Nephron progenitor cell (in vitro differentiated cells): ENCODE data around the gene DNAH2.

Experiments
- DNase-seq: peaks from one replicate; pipeline ENCODE4 v3.0.0; 2021
- H3K27ac Mint-ChIP-seq: 2 replicates; pipeline ENCODE4 v1.8.0; 2021; ENCODE audit warnings: mild to moderate bottlenecking, moderate library complexity, mixed read lengths
- H3K27me3 Mint-ChIP-seq: 2 replicates; pipeline ENCODE4 v1.8.0; 2021; ENCODE audit warnings: mild to moderate bottlenecking, low read depth, mixed read lengths; ENCODE audit not compliant: poor library complexity
- H3K36me3 Mint-ChIP-seq: 2 replicates; pipeline ENCODE4 v1.8.0; 2021; ENCODE audit warnings: low read depth, mixed read lengths
- H3K4me1 Mint-ChIP-seq: 2 replicates; pipeline ENCODE4 v1.8.0; 2021; ENCODE audit warnings: mixed read lengths
- H3K4me3 Mint-ChIP-seq: 2 replicates; pipeline ENCODE4 v1.8.0; 2021; ENCODE audit warnings: mild to moderate bottlenecking, moderate library complexity, mixed read lengths
- H3K9me3 Mint-ChIP-seq: 2 replicates; pipeline ENCODE4 v1.8.0; 2021; ENCODE audit warnings: mild to moderate bottlenecking, moderate library complexity, mixed read lengths
- CTCF ChIP-seq: fragments of 200-600 bp; sonication (generic); IDR thresholded peaks from 2 replicates; pipeline ENCODE4 v1.5.0; 2021; ENCODE audit warnings: antibody characterized with exemption

The DNAH2 gene

DNA sequence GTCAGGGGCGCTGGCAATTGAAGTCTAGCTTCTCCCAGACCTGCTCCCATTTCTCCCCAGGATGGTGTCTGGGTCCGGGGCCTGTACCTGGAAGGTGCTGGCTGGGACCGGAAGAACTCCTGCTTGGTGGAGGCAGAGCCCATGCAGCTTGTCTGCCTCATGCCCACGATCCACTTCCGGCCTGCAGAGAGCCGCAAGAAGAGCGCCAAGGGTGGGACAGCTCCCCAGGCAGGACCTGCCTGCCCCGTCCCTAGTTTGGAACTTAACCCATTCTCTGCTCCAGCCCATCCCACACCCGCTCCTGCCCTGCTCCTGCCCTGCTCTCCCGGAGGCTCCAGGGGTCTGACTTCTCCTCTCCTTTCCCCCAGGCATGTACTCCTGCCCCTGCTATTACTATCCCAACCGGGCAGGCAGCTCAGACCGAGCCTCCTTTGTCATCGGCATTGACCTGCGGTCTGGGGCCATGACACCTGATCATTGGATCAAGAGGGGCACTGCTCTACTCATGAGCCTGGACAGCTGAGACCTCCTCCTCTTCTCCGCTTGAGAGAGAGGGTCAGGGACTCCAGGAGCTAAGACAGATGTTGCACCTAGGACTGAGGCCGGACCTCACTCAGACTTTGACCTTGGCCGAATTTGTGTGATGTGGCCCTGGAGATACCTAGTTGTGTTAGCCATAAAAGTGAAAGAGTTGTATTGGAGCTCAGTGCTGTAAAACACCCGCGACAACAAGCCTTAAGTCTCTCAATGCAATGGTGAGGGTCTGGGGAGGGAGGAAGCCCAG lies 115.7 kb downstream of the DNAH2 start:
- peaks cover 31% of the 10 kb centered on the region for H3K4me1 Mint-ChIP-seq
- no peaks in the 10 kb centered on the region for H3K36me3 Mint-ChIP-seq
- no peak overlapping the region for H3K27ac Mint-ChIP-seq
- peak overlapping the region; percentile 91 for H3K4me3 Mint-ChIP-seq
- H3K27me3 Mint-ChIP-seq = peaks cover 51% of the 10 kb centered on the region
- no peak for DNase-seq
- no peak for TF ChIP-seq CTCF
- H3K9me3 Mint-ChIP-seq = no peaks in the 10 kb centered on the region

DNA sequence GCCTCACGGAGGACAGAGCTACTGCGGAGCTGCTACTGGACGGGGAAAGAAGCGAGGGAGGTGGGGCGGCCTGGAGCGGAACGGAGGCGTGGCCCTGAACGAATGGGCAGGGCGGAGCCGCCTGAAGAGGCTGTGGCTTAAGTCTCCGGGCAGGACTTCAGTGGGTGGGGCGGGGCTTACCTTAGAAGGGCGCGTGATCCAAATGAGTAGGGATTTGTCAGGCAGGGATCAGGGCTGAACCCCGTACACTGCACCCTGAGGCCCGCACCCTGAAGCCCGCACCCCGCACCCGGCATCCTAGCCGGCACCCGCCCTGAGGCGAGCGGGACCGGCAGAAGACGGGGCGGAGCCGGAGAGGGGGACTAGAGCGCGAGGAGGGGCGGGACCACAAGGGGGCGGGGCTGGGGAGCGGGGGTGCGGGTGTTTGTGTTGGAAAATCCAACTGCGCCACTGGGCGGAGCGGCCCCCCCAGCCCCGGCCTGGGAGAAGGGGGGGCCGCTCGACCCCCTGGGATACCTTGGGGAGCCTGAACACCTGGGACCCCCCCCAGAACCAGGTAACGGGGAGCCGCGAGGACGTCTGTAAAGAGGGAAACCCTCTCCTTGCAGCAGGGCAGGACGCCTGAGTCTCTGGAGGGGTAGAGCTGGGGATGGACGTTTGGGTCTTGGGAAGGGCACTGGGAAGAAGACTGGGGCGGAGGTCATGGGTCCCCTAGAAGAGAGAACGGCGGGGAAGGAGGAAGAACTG lies 116.4 kb downstream of the DNAH2 start, which contains the start of gene KDM6B:
KDM6B (plus strand) TSS at position 423 of the 747 bp plus-strand sequence. CDS start 11,338 bp downstream, outside the sequence.
- Mint-ChIP-seq H3K9me3 (no peaks in the 10 kb centered on the region), H3K4me3 (peak within 1 kb of the TSS; percentile 91), H3K27ac (peak within 1 kb of the TSS; percentile 100), H3K27me3 (peaks cover 43% of the 10 kb centered on the region), H3K4me1 (peaks cover 38% of the 10 kb centered on the region), H3K36me3 (no peaks in the 10 kb centered on the region)
- peak; percentile 94 for DNase-seq
- no peak for TF ChIP-seq CTCF

- Mint-ChIP-seq H3K9me3 (no peaks in the 10 kb centered on the region), H3K27me3 (peaks cover 37% of the 10 kb centered on the region), H3K36me3 (no peaks in the 10 kb centered on the region), H3K4me1 (peaks cover 44% of the 10 kb centered on the region), H3K4me3 (peak overlapping the region; percentile 91), H3K27ac (peak overlapping the region; percentile 100)
- no peak for TF ChIP-seq CTCF
- DNase-seq = peak; percentile 58
These were observed 117.0 kb downstream of the DNAH2 start for GRCh38 chr17:7834542-7834956.

DNA sequence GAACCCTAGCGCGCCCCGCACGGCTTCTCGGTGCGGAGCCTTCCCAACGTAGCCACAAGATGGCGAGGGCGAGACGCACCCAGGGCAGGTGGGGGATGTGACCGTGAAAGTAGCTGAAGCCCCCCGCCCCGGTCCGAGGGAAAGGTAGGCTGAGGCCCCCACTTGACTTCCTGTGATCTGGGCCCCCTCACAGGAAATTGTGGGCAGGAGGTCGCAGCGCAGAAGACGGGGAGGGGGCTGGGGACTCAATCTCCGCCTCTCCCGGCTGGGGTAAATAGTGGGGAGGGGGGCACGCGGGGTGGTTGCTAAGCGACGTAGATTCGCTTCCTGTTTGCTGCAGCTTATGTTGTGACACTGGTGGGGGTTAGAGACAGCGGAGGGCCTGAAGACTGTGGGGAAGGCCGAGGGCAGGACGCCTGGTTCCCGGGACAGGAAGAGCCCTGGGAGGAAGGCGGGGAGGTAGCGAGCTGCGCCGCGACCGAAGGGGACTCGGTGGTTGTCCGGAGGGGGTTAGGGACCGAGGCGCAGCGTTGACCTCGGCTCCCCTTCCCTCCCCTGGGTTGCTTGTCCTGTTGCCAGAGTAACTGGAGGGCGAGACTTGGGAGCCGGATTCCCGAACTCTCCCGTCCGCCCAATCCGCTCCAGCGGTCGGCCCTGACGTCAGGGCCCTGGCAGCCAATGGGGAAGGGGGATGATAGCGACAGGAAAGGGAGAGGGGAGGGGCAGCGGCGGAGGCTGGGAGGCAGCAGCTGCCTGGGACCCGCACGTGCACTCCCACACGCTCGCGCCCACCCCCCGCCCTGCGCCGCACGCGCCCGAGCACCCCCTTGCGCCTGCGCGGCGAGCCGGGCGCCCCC lies 117.6 kb downstream of the DNAH2 start:
- Mint-ChIP-seq H3K27ac (peak overlapping the region; percentile 100), H3K27me3 (peaks cover 31% of the 10 kb centered on the region), H3K4me1 (peaks cover 50% of the 10 kb centered on the region), H3K36me3 (peaks cover 3% of the 10 kb centered on the region), H3K9me3 (no peaks in the 10 kb centered on the region), H3K4me3 (peak overlapping the region; percentile 100)
- DNase-seq = peak; percentile 96
- peak; percentile 58 for TF ChIP-seq CTCF

GRCh38 chr17:7835814-7836595 lies 118.5 kb downstream of the DNAH2 start:
- peak overlapping the region; percentile 100 for H3K4me3 Mint-ChIP-seq

More at GRCh38 chr17:7835814-7836595, 118.5 kb downstream of the DNAH2 start:
- Mint-ChIP-seq H3K27me3 (peaks cover 23% of the 10 kb centered on the region), H3K27ac (peak overlapping the region; percentile 100), H3K9me3 (no peaks in the 10 kb centered on the region), H3K4me1 (peaks cover 54% of the 10 kb centered on the region), H3K36me3 (peaks cover 12% of the 10 kb centered on the region)
- TF ChIP-seq CTCF = no peak
- peak; percentile 69 for DNase-seq
